CD4-positive, alpha-beta memory T cell (primary cell): ENCODE measurements around the gene TH. TPM values are rescaled to one million over a fixed set of nuclear protein-coding genes. Genes with fewer than 3 reads are reported as not detected.

ENCODE experiments used
- CTCF ChIA-PET: fragments of 350-600 bp; sonication (Branson Sonifier 250); formaldehyde crosslinking; loops from one replicate; lab custom pipeline; 2021; ENCODE audit warnings: inconsistent platforms; ENCODE audit not compliant: partially characterized antibody; lab: Charles Lee
- POLR2A ChIA-PET: fragments of 350-600 bp; sonication (Branson Sonifier 250); formaldehyde crosslinking; loops from one replicate; lab custom pipeline; 2021; ENCODE audit not compliant: partially characterized antibody; lab: Charles Lee
- DNase-seq, 5 donors: peaks; one replicate each; pipeline versions ENCODE4 v3.0.0 to v3.0.0-alpha.2; 2020 to 2022; ENCODE audit warnings: mixed read lengths in 1 of 5
- H3K27ac ChIP-seq: one replicate; pipeline ENCODE4 v1.7.0; 2013; ENCODE audit warnings: low read depth, low read length
- H3K27me3 ChIP-seq: 2 replicates; pipeline ENCODE4 v1.7.0; 2013; ENCODE audit warnings: mild to moderate bottlenecking, low read length, moderate library complexity; ENCODE audit not compliant: insufficient read depth
- H3K36me3 ChIP-seq: 2 replicates; pipeline ENCODE4 v1.7.0; 2013; ENCODE audit warnings: mild to moderate bottlenecking, low read length, moderate library complexity; ENCODE audit not compliant: insufficient read depth
- H3K4me1 ChIP-seq: 2 replicates; pipeline ENCODE4 v1.7.0; 2013; ENCODE audit warnings: mild to moderate bottlenecking, low read length, moderate library complexity; ENCODE audit not compliant: insufficient read depth
- H3K4me3 ChIP-seq, 2 donors: one replicate each; pipeline ENCODE4 v1.7.0; 2013; ENCODE audit warnings: low read length in 2 of 2, mild to moderate bottlenecking in 1 of 2
- H3K9me3 ChIP-seq, 2 donors: one replicate each; pipeline ENCODE4 v1.7.0; 2013; ENCODE audit warnings: low read length in 2 of 2, control low read depth in 1 of 2; ENCODE audit not compliant: control insufficient read depth in 1 of 2
- H3K27ac Mint-ChIP-seq, 7 donors: one replicate each; pipeline ENCODE4 v1.8.0; 2020 to 2021; ENCODE audit warnings: mixed read lengths in 7 of 7, mild to moderate bottlenecking in 6 of 7, inconsistent platforms in 3 of 7, moderate library complexity in 3 of 7
- H3K27me3 Mint-ChIP-seq, 2 donors: one replicate each; pipeline ENCODE4 v1.8.0; 2020 to 2021; ENCODE audit warnings: mixed read lengths in 2 of 2
- H3K36me3 Mint-ChIP-seq, 2 donors: one replicate each; pipeline ENCODE4 v1.8.0; 2020 to 2021; ENCODE audit warnings: mixed read lengths in 2 of 2, inconsistent platforms in 1 of 2, mild to moderate bottlenecking in 1 of 2
- H3K4me1 Mint-ChIP-seq, 4 donors: one replicate each; pipeline ENCODE4 v1.8.0; 2020 to 2021; ENCODE audit warnings: mixed read lengths in 4 of 4, mild to moderate bottlenecking in 1 of 4
- H3K4me3 Mint-ChIP-seq, 8 donors: one replicate each; pipeline ENCODE4 v1.8.0; 2020 to 2021; ENCODE audit warnings: mixed read lengths in 8 of 8, mild to moderate bottlenecking in 7 of 8, moderate library complexity in 6 of 8, inconsistent platforms in 3 of 8
- H3K9me3 Mint-ChIP-seq, 8 donors: one replicate each; pipeline ENCODE4 v1.8.0; 2020 to 2021; ENCODE audit warnings: mixed read lengths in 8 of 8, mild to moderate bottlenecking in 5 of 8, inconsistent platforms in 3 of 8, moderate library complexity in 1 of 8
- intact Hi-C: fragments of 100-400 bp; cut with micrococcal nuclease; formaldehyde crosslinking; loops from one replicate; pipeline ENCODE4 v1.15.1; 2023
- polyA plus RNA-seq, 2 donors: library from polyadenylated mRNA; unstranded; fragments of 300-500 nt; fragmentation: Illumina TruSeq; gene quantifications; one replicate each; pipeline ENCODE4 v1.2.3, GENCODE V29; 2021
- total RNA-seq, 2 experiments: library from RNA; stranded (reverse); gene quantifications; one replicate each; pipeline ENCODE4 v1.2.3, GENCODE V29; 2021

The TH gene
- total and polyA plus RNA-seq, 4 experiments from 2014 or later, result not detected

GRCh38 chr11:2202900-2203439 lies 31.4 kb upstream of the TH start:
- POLR2A ChIA-PET, result no interaction called here

GRCh38 chr11:2202071-2202899 lies 30.7 kb upstream of the TH start:
- H3K27me3 Mint-ChIP-seq, result no peaks in the 10 kb centered on the region
- CTCF ChIA-PET, result interaction anchor here (5.4 kb wide), 1 partner anchor 217 kb away, joined by 59 read pairs; no protein-coding TSS in a partner anchor
- Histone ChIP-seq H3K36me3 (no peaks in the 10 kb centered on the region), H3K4me1 (no peaks in the 10 kb centered on the region), H3K27ac (no peak overlapping the region), H3K4me3 (no peak overlapping the region), H3K9me3 (no peaks in the 10 kb centered on the region), H3K27me3 (no peaks in the 10 kb centered on the region)
- POLR2A ChIA-PET, result no interaction called here
- H3K9me3 Mint-ChIP-seq, result peaks cover 0 to 5% (median 0%) of the 10 kb centered on the region in 8 donors
- no peaks in the 10 kb centered on the region for H3K4me1 Mint-ChIP-seq
- no peaks in the 10 kb centered on the region for H3K36me3 Mint-ChIP-seq
- intact Hi-C loops, result no loop called here
- DNase-seq, result peak in 1 of 5 donors; percentile 29
- no peak overlapping the region for H3K27ac Mint-ChIP-seq
- no peak overlapping the region for H3K4me3 Mint-ChIP-seq

More at GRCh38 chr11:2202900-2203439, 31.4 kb upstream of the TH start:
- Mint-ChIP-seq H3K27ac (no peak overlapping the region), H3K27me3 (peaks cover 0 to 2% of the 10 kb centered on the region in 2 donors), H3K9me3 (peaks cover 0 to 5% (median 0%) of the 10 kb centered on the region in 8 donors), H3K36me3 (no peaks in the 10 kb centered on the region), H3K4me1 (no peaks in the 10 kb centered on the region), H3K4me3 (no peak overlapping the region)
- H3K4me1 ChIP-seq, result no peaks in the 10 kb centered on the region
- no peaks in the 10 kb centered on the region for H3K36me3 ChIP-seq
- intact Hi-C loops, result no loop called here
- H3K27me3 ChIP-seq, result no peaks in the 10 kb centered on the region
- CTCF ChIA-PET, result interaction anchor here (1.2 kb wide), 1 partner anchor 217 kb away, joined by 3 read pairs; no protein-coding TSS in a partner anchor
- no peak overlapping the region for H3K4me3 ChIP-seq
- H3K27ac ChIP-seq, result no peak overlapping the region
- DNase-seq, result peak in 1 of 5 donors; percentile 30
- no peaks in the 10 kb centered on the region for H3K9me3 ChIP-seq

GRCh38 chr11:2201542-2201941 lies 29.9 kb upstream of the TH start:
- no peaks in the 10 kb centered on the region for H3K4me1 ChIP-seq
- H3K27ac ChIP-seq, result no peak overlapping the region
- H3K9me3 ChIP-seq, result no peaks in the 10 kb centered on the region
- Mint-ChIP-seq H3K4me3 (no peak overlapping the region), H3K9me3 (peaks cover 0 to 5% (median 0%) of the 10 kb centered on the region in 8 donors), H3K4me1 (peaks cover 0 to 7% (median 3%) of the 10 kb centered on the region in 4 donors), H3K36me3 (no peaks in the 10 kb centered on the region), H3K27me3 (peaks cover 0 to 1% of the 10 kb centered on the region in 2 donors), H3K27ac (no peak overlapping the region)
- ChIA-PET CTCF (interaction anchor here (5.4 kb wide), 1 partner anchor 218 kb away, joined by 59 read pairs; no protein-coding TSS in a partner anchor), POLR2A (no interaction called here)
- H3K36me3 ChIP-seq, result no peaks in the 10 kb centered on the region
- H3K27me3 ChIP-seq, result no peaks in the 10 kb centered on the region
- intact Hi-C loops, result no loop called here
- no peak overlapping the region for H3K4me3 ChIP-seq
- DNase-seq, result peak in 1 of 5 donors; percentile 18

GRCh38 chr11:2200957-2201519 lies 29.4 kb upstream of the TH start:
- peaks cover 0 to 11% (median 5%) of the 10 kb centered on the region in 4 donors for H3K4me1 Mint-ChIP-seq
- no peak overlapping the region for H3K4me3 ChIP-seq
- no peaks in the 10 kb centered on the region for H3K36me3 Mint-ChIP-seq
- H3K9me3 Mint-ChIP-seq, result peaks cover 0 to 5% (median 0%) of the 10 kb centered on the region in 8 donors
- intact Hi-C loops, result no loop called here
- DNase-seq, result no peak
- no peak overlapping the region for H3K4me3 Mint-ChIP-seq
- ChIA-PET POLR2A (no interaction called here), CTCF (interaction anchor here (1.2 to 5.4 kb wide), 3 partner anchors 51 to 218 kb away, joined by 3 to 59 read pairs (median 11); no protein-coding TSS in a partner anchor)
- no peaks in the 10 kb centered on the region for H3K27me3 ChIP-seq
- H3K27ac ChIP-seq, result no peak overlapping the region
- no peaks in the 10 kb centered on the region for H3K4me1 ChIP-seq
- no peaks in the 10 kb centered on the region for H3K36me3 ChIP-seq
- H3K9me3 ChIP-seq, result no peaks in the 10 kb centered on the region
- peaks cover 1 to 4% of the 10 kb centered on the region in 2 donors for H3K27me3 Mint-ChIP-seq
- H3K27ac Mint-ChIP-seq, result no peak overlapping the region

- H3K36me3 ChIP-seq, result no peaks in the 10 kb centered on the region
- Mint-ChIP-seq H3K4me3 (no peak overlapping the region), H3K36me3 (no peaks in the 10 kb centered on the region), H3K27ac (peak overlapping the region in 2 of 7 donors; percentile 14 to 26), H3K4me1 (peaks cover 0 to 11% (median 5%) of the 10 kb centered on the region in 4 donors), H3K27me3 (peaks cover 1 to 4% of the 10 kb centered on the region in 2 donors), H3K9me3 (peaks cover 0 to 5% (median 0%) of the 10 kb centered on the region in 8 donors)
- no peak overlapping the region for H3K4me3 ChIP-seq
- H3K9me3 ChIP-seq, result no peaks in the 10 kb centered on the region
- no peak overlapping the region for H3K27ac ChIP-seq
- no peak for DNase-seq
- intact Hi-C loops, result no loop called here
- H3K27me3 ChIP-seq, result no peaks in the 10 kb centered on the region
- ChIA-PET CTCF (interaction anchor here (1.2 to 5.4 kb wide), 3 partner anchors 52 to 219 kb away, joined by 3 to 59 read pairs (median 11); no protein-coding TSS in a partner anchor), POLR2A (no interaction called here)
- no peaks in the 10 kb centered on the region for H3K4me1 ChIP-seq
These were observed 28.9 kb upstream of the TH start for GRCh38 chr11:2200536-2200935.

- ChIA-PET POLR2A (no interaction called here), CTCF (interaction anchor here (1.2 to 5.4 kb wide), 3 partner anchors 52 to 220 kb away, joined by 3 to 59 read pairs (median 11); no protein-coding TSS in a partner anchor)
- Mint-ChIP-seq H3K27me3 (peaks cover 1 to 5% of the 10 kb centered on the region in 2 donors), H3K36me3 (no peaks in the 10 kb centered on the region), H3K4me1 (peaks cover 0 to 11% (median 5%) of the 10 kb centered on the region in 4 donors), H3K4me3 (no peak overlapping the region), H3K27ac (no peak overlapping the region), H3K9me3 (peaks cover 0 to 5% (median 0%) of the 10 kb centered on the region in 8 donors)
- no peak overlapping the region for H3K4me3 ChIP-seq
- H3K27me3 ChIP-seq, result no peaks in the 10 kb centered on the region
- no peaks in the 10 kb centered on the region for H3K9me3 ChIP-seq
- H3K27ac ChIP-seq, result no peak overlapping the region
- H3K36me3 ChIP-seq, result no peaks in the 10 kb centered on the region
- DNase-seq, result no peak
- intact Hi-C loops, result loop anchor here (5.0 kb wide), 1 partner anchor 333 kb away; no protein-coding TSS in a partner anchor
- H3K4me1 ChIP-seq, result no peaks in the 10 kb centered on the region
These were observed 28.1 kb upstream of the TH start for GRCh38 chr11:2199466-2200341.
